Mesodermal cell (in vitro differentiated cells): ENCODE results near the gene ARGLU1. TPM values are rescaled to one million over a fixed set of nuclear protein-coding genes. Genes with fewer than 3 reads are reported as not detected.
"Not testable (repeated sequence)": the region's sequence is repeated elsewhere in the genome, so short reads cannot be mapped to it uniquely, and the experiment has no call there.

Experiments
- H3K27ac ChIP-seq: 2 replicates; pipeline ENCODE4 v1.7.0; 2013; ENCODE audit warnings: mild to moderate bottlenecking, low read depth, low read length, moderate library complexity; ENCODE audit not compliant: severe bottlenecking
- H3K36me3 ChIP-seq: 2 replicates; pipeline ENCODE4 v1.7.1; 2013; ENCODE audit warnings: mild to moderate bottlenecking, low read length, moderate library complexity; ENCODE audit not compliant: control insufficient read depth, insufficient read depth
- H3K4me1 ChIP-seq: one replicate; pipeline ENCODE4 v1.7.1; 2013; ENCODE audit warnings: mild to moderate bottlenecking, low read length; ENCODE audit not compliant: insufficient read depth, control insufficient read depth, poor library complexity, severe bottlenecking
- H3K4me3 ChIP-seq: 2 replicates; pipeline ENCODE4 v1.7.0; 2013; ENCODE audit warnings: low read length, control low read depth, mild to moderate bottlenecking; ENCODE audit not compliant: insufficient read depth, poor library complexity, severe bottlenecking; ENCODE audit errors: extremely low read depth
- H3K9me3 ChIP-seq: 2 replicates; pipeline ENCODE4 v1.7.1; 2013; ENCODE audit warnings: mild to moderate bottlenecking, low read length, moderate library complexity; ENCODE audit not compliant: control insufficient read depth
- WGBS, 2 experiments: methylation state at CpG; one replicate each; pipeline ENCODE4 v1.1.5; 2013; ENCODE audit warnings: missing lambda C conversion rate in 2 of 2; ENCODE audit not compliant: insufficient coverage in 2 of 2; 5-methylcytosine and 5-hydroxymethylcytosine counted together
- polyA plus RNA-seq, 2 experiments: library from polyadenylated mRNA; stranded (reverse); fragments of 50-300 nt; gene quantifications; one replicate each; pipeline ENCODE4 v1.2.3, GENCODE V29; 2013

ARGLU1 gene, protein sequence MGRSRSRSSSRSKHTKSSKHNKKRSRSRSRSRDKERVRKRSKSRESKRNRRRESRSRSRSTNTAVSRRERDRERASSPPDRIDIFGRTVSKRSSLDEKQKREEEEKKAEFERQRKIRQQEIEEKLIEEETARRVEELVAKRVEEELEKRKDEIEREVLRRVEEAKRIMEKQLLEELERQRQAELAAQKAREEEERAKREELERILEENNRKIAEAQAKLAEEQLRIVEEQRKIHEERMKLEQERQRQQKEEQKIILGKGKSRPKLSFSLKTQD
- polyA plus RNA-seq (2013, experiment 1 of 2), result 185 TPM
- 185 TPM for polyA plus RNA-seq (2013, experiment 2 of 2)

DNA sequence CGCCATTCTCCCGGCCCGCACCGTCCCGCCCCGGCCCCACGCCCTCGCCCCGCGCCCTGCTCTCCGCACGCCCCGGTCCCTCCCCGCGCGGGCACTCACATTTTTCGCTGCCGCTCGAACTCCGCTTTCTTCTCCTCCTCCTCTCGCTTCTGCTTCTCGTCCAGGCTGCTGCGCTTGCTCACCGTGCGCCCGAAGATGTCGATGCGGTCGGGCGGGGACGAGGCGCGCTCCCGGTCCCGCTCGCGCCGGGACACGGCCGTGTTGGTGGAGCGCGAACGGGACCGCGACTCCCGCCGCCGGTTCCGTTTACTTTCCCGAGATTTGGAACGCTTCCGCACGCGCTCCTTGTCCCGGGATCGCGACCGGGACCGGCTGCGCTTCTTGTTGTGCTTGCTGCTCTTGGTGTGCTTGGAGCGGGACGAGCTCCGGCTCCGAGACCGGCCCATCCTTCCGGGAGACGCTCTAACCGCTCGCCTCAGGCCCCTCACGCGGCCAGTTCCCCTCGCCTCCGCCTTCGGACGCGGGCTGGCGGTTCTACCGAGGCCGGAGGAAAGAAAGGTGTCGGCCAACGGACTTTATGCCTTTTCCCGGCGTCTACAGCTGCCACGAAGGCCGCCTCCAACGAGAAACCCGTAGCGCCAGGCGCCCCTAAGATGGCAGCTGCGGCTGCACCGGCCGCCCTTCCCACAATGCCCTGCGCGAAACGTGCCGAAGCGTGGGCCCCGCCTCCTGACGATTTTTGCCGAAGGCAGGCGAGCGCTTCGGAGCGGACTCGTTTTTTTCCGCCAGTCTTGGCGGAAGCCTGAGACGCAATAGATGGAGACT is at the start of gene ARGLU1:
TSS of gene ARGLU1 (minus strand) at position 664 of the 825 bp plus-strand sequence. CDS start at position 446, 218 bp downstream.
- peak within 1 kb of the TSS; percentile 90 for H3K27ac ChIP-seq
- peaks cover 7% of the 10 kb centered on the region for H3K4me1 ChIP-seq
- 0% methylated on average over 76 to 105 of the region's 108 CpGs for WGBS, 2 experiments
- peaks cover 4% of the 10 kb centered on the region for H3K9me3 ChIP-seq
- H3K4me3 ChIP-seq, result peak within 1 kb of the TSS; percentile 91
- peaks cover 5% of the 10 kb centered on the region for H3K36me3 ChIP-seq

DNA sequence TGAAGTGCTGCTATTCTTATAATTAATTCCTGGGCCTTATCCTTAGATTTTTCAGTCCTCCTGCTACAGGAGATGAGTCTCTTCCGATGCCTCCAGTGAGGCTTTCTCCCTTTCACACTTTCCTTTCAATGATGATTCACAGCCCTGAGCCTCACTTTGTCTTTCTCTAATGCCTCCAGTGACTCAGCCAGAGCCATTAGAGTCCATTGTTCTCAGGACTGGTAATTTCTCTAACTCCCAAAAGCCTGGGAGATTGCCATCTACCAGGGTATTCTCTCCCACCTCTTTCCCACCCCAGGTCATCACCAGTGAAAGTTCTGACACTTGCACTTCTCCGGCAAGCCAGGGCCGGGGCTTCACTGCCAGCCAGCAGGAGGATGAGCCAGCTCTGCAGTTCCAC is 49.6 kb upstream of the ARGLU1 start:
- Histone ChIP-seq H3K27ac (no peak overlapping the region), H3K4me3 (no peak overlapping the region), H3K4me1 (no peaks in the 10 kb centered on the region), H3K36me3 (no peaks in the 10 kb centered on the region), H3K9me3 (no peaks in the 10 kb centered on the region)
- WGBS, 2 experiments, result 50 to 58% methylated on average over 1 to 3 of the region's 3 CpGs

DNA sequence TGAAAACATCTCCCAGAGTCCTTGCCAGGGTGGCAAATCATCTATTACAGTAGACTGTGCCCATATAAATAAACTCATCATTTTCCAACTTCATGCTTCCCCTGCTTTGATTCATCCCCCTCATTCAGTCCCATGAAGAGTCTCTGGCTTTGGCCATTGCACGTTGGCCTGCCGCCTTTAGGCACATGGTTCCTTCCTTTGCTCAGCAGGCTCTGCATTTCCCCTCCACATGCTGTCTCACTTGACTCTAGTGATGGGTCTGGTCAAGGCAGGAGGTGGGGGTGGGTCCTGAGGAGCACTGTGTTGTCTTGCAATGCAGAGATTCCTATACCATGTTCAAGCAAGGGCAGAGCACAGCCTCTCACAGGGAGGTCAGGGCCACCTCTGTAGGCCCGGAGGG is 48.8 kb upstream of the ARGLU1 start:
- Histone ChIP-seq H3K4me3 (no peak overlapping the region), H3K9me3 (no peaks in the 10 kb centered on the region), H3K27ac (no peak overlapping the region), H3K4me1 (no peaks in the 10 kb centered on the region), H3K36me3 (no peaks in the 10 kb centered on the region)
- WGBS, 2 experiments, result no CpG with 5 or more reads among the region's 3 CpGs

DNA sequence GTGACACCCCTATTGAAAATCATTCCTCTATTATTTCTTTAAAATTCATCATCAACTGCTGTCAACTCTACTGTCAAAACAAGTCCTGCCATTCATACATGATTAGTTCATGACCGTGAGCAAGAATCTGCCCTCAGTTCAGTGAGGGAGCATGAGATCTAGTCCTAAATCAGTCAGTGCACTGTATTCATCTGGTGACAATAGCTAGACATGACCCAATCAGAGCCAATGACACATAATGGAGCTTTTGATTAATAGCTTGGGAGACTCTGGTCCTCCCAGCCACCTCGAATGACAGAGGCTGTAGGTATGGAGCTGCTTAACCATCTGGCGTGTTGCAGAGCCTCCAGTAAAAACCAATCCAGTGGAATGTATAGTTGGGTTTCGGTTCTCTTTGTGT is 46.9 kb upstream of the ARGLU1 start:
- H3K4me3 ChIP-seq, result no peak overlapping the region
- H3K36me3 ChIP-seq, result no peaks in the 10 kb centered on the region
- H3K9me3 ChIP-seq, result no peaks in the 10 kb centered on the region
- H3K27ac ChIP-seq, result no peak overlapping the region
- 89 to 97% methylated on average over 4 of the region's 4 CpGs for WGBS, 2 experiments
- H3K4me1 ChIP-seq, result no peaks in the 10 kb centered on the region

DNA sequence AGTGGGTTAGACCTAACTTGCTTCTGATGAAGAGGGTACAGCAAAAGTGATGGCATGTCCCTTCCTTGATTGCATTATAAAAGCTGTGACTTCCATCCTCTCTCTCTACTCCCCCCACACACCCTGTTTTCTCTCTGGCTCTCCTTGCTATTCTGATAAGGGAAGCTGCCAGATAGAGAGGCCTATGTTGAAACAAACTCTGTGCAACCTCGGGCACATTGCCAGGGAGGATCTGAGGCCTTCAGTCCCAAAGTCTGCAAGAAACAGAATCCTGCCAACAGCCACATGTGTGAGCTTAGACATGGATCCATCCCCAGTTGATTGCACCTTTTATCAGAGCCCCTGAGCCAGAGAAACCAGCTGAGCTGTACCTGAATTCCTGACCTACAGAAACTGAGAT is 44.8 kb upstream of the ARGLU1 start:
- H3K9me3 ChIP-seq, result no peaks in the 10 kb centered on the region
- H3K4me3 ChIP-seq, result no peak overlapping the region
- H3K36me3 ChIP-seq, result no peaks in the 10 kb centered on the region
- H3K27ac ChIP-seq, result no peak overlapping the region
- no peaks in the 10 kb centered on the region for H3K4me1 ChIP-seq
- 60 to 100% methylated on average over 1 of the region's 1 CpG for WGBS, 2 experiments

DNA sequence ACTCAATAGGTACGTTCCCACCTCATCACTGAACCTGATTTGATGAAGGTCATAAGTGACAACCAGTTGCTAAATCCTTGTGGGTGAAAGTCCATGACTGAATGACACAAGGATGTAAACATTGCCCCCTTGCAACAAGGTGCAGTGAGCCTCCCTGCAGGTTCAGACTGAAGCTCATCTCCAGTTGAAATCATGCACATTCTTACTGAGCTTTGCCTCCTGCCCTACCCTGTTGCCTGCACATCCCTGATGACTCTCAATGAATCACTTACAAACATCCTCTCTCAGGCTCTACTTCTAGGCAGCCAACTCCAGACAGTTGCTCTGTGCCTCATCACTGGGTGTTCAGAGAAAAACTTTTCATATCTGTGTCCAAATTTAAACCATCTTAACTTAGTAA is 42.5 kb upstream of the ARGLU1 start:
- no peak overlapping the region for H3K27ac ChIP-seq
- H3K4me1 ChIP-seq, result no peaks in the 10 kb centered on the region
- 100% methylated on average over 1 of the region's 1 CpG; no CpG with 5 or more reads in 1 of the 2 experiments for WGBS, 2 experiments
- no peak overlapping the region for H3K4me3 ChIP-seq
- no peaks in the 10 kb centered on the region for H3K36me3 ChIP-seq
- H3K9me3 ChIP-seq, result no peaks in the 10 kb centered on the region

DNA sequence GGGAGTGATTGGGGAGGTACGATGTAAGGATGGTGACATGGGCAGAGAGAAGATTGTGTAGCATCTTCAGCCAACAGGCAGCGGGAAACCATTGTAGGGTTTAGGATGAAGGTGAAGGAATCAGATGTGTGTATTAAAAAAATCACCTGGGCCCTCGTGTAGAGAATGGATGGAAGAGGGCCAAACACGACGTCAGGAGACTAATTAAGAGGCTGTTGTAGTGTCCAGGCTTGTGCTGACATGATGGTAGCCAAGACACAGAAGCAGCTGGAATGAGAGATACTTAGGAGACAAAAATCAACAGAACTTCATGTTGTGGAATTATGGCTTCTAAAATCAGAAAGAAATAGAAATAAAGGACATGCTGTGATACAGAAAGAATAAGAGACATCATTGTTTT is 41.2 kb upstream of the ARGLU1 start:
- H3K4me1 ChIP-seq, result no peaks in the 10 kb centered on the region
- no peaks in the 10 kb centered on the region for H3K36me3 ChIP-seq
- no peak overlapping the region for H3K27ac ChIP-seq
- 76 to 87% methylated on average over 5 of the region's 5 CpGs for WGBS, 2 experiments
- no peaks in the 10 kb centered on the region for H3K9me3 ChIP-seq
- H3K4me3 ChIP-seq, result no peak overlapping the region

DNA sequence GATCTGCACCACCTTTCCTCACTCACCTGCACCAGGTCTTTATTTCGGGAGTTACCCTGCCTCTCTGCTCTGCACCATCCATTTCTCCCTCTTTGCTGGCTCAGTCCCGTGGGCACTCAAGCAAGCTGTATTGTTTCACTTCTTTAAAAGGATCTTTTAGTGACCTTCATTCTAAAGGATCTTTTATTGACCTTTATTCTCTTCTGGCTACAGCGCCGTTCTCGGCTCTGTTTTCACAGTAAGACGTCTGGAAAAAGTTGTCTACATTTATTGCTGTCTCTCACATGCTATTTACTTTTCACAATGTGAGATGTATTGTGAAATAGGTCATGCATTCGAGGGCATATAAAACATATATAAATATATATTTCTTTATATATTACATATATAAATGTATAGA is 35.6 kb upstream of the ARGLU1 start:
- H3K9me3 ChIP-seq, result peaks cover 1% of the 10 kb centered on the region
- 31 to 46% methylated on average over 2 of the region's 7 CpGs for WGBS, 2 experiments

DNA sequence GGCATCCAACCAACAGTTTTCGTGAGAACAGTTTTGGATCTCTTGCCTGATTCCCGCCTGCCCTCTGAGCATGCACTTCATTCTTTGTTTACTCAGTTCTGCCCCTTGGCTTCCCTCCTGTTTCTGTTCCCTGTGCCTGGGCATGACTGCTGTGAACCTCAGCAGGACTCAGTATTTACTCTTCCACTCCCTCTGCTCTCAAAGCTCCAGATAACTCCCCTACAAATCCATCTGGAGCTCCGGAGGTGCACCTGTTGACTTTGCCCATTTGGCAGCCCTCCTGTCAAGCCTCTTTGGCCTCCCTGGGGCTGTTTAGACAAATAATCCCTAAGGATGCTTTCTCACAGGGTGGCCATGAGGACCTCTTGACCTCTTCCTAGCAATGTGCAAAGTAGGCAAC is 34.2 kb upstream of the ARGLU1 start:
- H3K9me3 ChIP-seq, result peaks cover 3% of the 10 kb centered on the region
- H3K36me3 ChIP-seq, result no peaks in the 10 kb centered on the region
- H3K4me3 ChIP-seq, result no peak overlapping the region
- WGBS, 2 experiments, result 94 to 97% methylated on average over 2 to 3 of the region's 3 CpGs
- H3K4me1 ChIP-seq, result no peaks in the 10 kb centered on the region
- H3K27ac ChIP-seq, result no peak overlapping the region

More for the DNA sequence above, 35.6 kb upstream of the ARGLU1 start:
- Histone ChIP-seq H3K4me3 (no peak overlapping the region), H3K27ac (no peak overlapping the region), H3K4me1 (no peaks in the 10 kb centered on the region), H3K36me3 (no peaks in the 10 kb centered on the region)

DNA sequence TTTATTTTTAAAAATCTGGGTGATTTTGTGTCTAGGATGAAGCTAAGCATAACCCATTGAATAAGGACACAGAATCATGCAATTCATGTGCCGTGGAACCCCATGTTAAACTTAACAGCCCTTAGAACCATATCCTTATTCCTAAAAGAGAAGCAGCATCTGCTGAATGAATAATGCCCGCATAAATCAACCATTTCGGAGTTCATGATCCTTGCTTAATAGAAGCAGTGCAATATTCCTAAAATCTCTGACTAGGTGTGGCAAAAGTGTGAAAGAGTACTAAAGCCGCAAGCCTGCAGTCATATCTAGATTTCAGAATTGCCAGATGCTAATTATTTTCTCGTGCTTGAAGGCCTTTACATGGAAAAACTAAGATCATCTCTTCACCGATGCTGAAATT is 33.6 kb upstream of the ARGLU1 start:
- no peaks in the 10 kb centered on the region for H3K4me1 ChIP-seq
- no peak overlapping the region for H3K27ac ChIP-seq
- 77 to 97% methylated on average over 4 to 6 of the region's 6 CpGs for WGBS, 2 experiments
- H3K36me3 ChIP-seq, result no peaks in the 10 kb centered on the region
- H3K4me3 ChIP-seq, result no peak overlapping the region
- H3K9me3 ChIP-seq, result peaks cover 3% of the 10 kb centered on the region

DNA sequence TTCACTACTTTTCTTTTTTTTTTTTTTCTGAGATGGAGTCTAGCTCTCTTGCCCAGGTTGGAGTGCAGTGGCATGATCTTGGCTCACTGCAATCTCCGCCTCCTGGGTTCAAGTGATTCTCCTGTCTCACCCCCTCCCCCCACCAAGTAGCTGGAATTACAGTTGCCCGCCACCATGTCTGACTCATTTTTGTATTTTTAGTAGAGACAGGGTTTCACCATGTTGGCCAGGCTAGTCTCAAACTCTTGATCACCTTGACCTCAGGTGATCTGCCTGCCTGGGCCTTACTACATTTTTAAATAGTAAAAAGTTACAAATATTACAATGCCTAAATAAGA is 32.8 kb upstream of the ARGLU1 start:
- not testable (repeated sequence) for H3K4me1 ChIP-seq, H3K36me3 ChIP-seq, H3K9me3 ChIP-seq, H3K4me3 ChIP-seq, H3K27ac ChIP-seq
- 100% methylated on average over 1 of the region's 2 CpGs; no CpG with 5 or more reads in 1 of the 2 experiments for WGBS, 2 experiments
